GM19193 (cell line): Measurements from ENCODE around the gene LMX1A.

Source experiments
- POLR2A ChIP-seq: IDR thresholded peaks from 4 replicates; pipeline ENCODE4 v1.6.1; 2011; ENCODE audit not compliant: insufficient read depth, insufficient read length; ENCODE audit errors: extremely low read depth

Gene LMX1A

DNA sequence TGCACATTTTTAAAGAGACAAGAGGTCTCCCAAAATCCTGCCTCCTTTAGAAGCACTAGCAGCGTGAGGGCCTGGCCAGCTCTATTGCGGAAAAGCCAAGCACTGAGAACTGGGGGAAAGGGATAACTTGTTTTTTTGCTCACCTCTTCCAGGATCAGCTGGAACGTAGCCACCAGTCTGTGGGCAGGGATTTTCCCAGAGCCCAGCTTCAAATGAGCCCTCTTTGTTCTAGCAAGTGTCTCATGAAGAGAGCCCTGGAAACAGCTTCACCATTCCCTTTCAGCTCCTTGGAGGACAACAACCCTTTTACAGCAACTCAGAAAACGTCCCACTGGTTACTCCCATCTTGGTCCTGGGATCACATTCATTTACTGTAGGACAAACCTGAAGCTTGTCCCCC is 195.4 kb downstream of the LMX1A start:
- TF ChIP-seq POLR2A = no peak

DNA sequence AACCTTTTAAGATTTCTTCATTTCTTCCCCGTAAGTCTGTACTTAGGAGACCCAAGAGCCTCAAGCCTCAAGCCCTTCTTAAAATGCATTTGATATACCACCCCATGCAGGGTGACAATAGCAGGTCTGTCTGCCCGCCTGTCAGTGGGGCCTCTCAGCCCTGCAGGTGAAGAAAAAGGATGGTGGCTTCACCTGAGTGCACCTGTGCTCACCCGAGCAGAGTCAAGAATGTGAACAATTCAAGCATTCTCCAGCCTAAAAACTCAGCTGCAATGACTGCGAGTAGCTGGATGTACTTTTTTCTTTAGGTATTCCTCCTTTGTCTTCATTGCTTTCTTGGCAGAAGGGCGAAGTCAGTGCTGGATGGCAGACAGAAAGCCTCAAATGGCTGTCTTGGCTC is 203.3 kb downstream of the LMX1A start:
- TF ChIP-seq POLR2A = no peak

DNA sequence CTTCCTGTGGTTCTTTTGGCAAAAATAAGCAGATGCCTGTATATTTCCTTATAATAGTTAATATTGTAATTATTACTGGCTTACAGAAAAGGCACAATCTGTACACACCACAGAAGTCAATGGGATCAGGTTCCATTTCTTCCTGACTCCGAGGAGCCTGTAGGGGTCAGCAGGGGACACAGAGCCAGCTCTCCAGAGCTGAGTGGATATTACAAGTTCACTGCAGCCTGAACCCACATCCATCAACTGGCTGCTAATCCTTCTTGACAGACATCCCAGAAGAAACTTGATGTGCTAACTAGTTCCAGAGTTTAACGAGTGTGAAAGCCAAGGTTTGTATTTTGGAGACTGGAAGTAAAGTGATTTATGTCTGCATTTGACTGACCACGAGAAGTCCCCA is 203.8 kb downstream of the LMX1A start:
- no peak for TF ChIP-seq POLR2A

DNA sequence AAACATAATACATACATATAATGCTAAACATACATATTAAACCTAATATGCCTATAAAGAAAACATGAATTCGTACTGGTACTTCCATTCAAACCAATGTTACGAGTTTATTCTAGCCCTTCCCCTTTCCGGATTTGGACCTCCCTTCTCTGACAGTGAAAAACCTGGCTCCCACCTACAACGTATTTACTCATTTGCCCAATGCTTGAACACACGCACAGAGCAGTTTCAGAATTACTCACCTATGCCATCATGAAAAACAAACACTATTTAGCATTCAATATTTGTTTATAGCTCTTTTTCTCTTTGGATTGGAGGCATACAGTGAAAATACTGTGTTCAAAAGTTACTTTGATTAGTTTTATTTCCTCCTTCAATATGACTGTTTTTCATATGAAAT is 204.4 kb downstream of the LMX1A start:
- no peak for TF ChIP-seq POLR2A
